ENCODE results near the gene PPP5C. TPM values are rescaled to one million over a fixed set of nuclear protein-coding genes. Genes with fewer than 3 reads are reported as not detected.

The PPP5C gene
- total RNA-seq, 5 donors from 2014 or later (not counting 1 experiment from before 2014, with no cell fraction given): 40.3 to 59.7 (median 42.8) TPM

DNA sequence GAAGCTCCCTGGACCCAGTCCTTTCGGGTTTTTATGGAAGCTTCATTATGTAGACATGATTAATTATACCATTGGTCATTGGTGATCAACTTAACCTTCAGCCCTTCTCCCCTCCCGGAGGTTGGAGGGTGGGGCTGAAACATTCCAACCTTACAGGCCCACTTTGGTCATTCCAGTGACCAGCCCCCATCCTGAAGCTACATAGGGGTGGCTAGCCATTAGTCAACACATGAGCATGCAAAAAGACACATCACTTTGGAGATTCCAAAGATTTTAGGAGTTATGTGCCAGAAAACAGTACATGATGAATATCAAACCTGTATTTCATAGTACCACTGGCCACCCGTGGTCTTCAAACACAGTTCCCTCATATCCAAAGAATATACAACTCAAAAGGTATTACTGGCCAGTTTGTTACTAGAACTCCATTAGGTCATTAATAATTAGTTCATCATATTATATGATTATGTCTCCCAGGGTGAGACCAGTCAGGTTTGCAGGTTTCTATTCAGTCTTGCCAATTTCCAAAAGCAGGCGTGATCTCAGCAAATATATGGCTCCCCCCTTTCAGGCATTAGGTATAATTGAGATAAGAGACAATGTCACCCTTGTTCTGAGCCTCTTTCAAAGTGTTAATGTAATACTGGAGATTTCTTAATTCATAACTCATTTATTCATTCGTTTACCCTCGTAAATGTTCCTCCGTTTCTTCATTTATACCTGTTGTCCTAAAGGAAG lies 11.1 kb downstream of the PPP5C start:
- H3K9me3 Mint-ChIP-seq: no peaks in the 10 kb centered on the region
- H3K27me3 Mint-ChIP-seq: no peaks in the 10 kb centered on the region
- ChIA-PET POLR2A (no interaction called here), CTCF (no interaction called here)
- peaks cover 23% of the 10 kb centered on the region for H3K36me3 Mint-ChIP-seq
- no peak overlapping the region for H3K27ac ChIP-seq (ENCODE audit: low read length)
- no peak overlapping the region for H3K4me3 Mint-ChIP-seq
- no peaks in the 10 kb centered on the region for H3K27me3 ChIP-seq (replicated peaks in 1 of 2; ENCODE audit: control insufficient read depth in 2 of 2, extremely low read depth in 1 of 2, insufficient read depth in 2 of 2, low read length in 1 of 2)
- DNase-seq (no peak), ATAC-seq (replicated peaks in 1 of 4) (no peak)
- H3K4me1 ChIP-seq (ENCODE audit: control insufficient read depth in 1 of 2, extremely low read depth in 1 of 2, insufficient read depth in 2 of 2, low read length in 2 of 2): peaks cover 8 to 44% of the 10 kb centered on the region in 2 experiments
- H3K36me3 ChIP-seq (ENCODE audit: control insufficient read depth in 2 of 2, extremely low read depth in 1 of 2, insufficient read depth in 1 of 2, low read length in 1 of 2): peaks cover 8 to 33% of the 10 kb centered on the region in 2 donors
- no CpG with 5 or more reads among the region's 7 CpGs for WGBS (ENCODE audit: insufficient coverage)
- no peak overlapping the region for H3K4me3 ChIP-seq (ENCODE audit: control insufficient read depth in 1 of 2, extremely low read depth in 1 of 2, low read length in 1 of 2)
- H3K9me3 ChIP-seq: no peaks in the 10 kb centered on the region
- H3K27ac Mint-ChIP-seq: no peak overlapping the region
- H3K4me1 Mint-ChIP-seq: peaks cover 48 to 64% (median 52%) of the 10 kb centered on the region in 3 donors

DNA sequence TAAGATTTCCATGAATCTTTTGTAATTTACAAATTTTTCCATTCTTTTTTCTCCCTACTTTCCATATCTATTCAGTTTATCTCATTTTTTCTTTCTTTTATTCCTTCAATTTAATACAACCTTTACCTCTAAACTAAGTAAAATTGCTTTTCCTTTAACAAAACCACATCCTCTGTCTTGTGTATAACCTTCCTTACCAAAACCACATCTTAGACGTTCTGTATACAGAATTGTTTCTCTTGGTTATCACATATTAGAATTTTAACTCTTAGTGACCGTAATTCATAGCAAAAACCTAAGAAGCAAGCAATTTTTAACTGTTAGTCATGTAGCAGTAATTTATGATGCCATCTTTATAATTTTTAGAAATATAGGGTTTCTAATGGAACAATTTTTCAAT lies 15.0 kb downstream of the PPP5C start:
- H3K9me3 ChIP-seq: no peaks in the 10 kb centered on the region
- H3K27me3 ChIP-seq (replicated peaks in 1 of 2; ENCODE audit: control insufficient read depth in 2 of 2, extremely low read depth in 1 of 2, insufficient read depth in 2 of 2, low read length in 1 of 2): no peaks in the 10 kb centered on the region
- ATAC-seq (replicated peaks in 1 of 4): peak; percentile 64 to 95 (median 82)
- peak in 1 of 35 experiments; percentile 62 for DNase-seq
- ChIA-PET POLR2A (interaction anchor here in 1 of 2 donors (0.7 kb wide), 1 partner anchor 1744 kb away, joined by 4 read pairs; no protein-coding TSS in a partner anchor), CTCF (interaction anchor here in 1 of 2 donors (0.6 kb wide), 1 partner anchor 168 kb away, joined by 3 read pairs; no protein-coding TSS in a partner anchor)
- H3K27ac ChIP-seq (ENCODE audit: low read length): no peak overlapping the region
- Mint-ChIP-seq H3K27ac (peak overlapping the region in 1 of 2 donors; percentile 24), H3K9me3 (no peaks in the 10 kb centered on the region), H3K4me1 (peaks cover 44 to 64% (median 45%) of the 10 kb centered on the region in 3 donors), H3K27me3 (no peaks in the 10 kb centered on the region), H3K36me3 (peaks cover 24% of the 10 kb centered on the region), H3K4me3 (peak overlapping the region; percentile 66 to 73 (median 73))
- H3K4me3 ChIP-seq (ENCODE audit: control insufficient read depth in 1 of 2, extremely low read depth in 1 of 2, low read length in 1 of 2): peak overlapping the region; percentile 2 to 9
- peaks cover 0 to 35% of the 10 kb centered on the region in 2 donors for H3K36me3 ChIP-seq (ENCODE audit: control insufficient read depth in 2 of 2, extremely low read depth in 1 of 2, insufficient read depth in 1 of 2, low read length in 1 of 2)
- H3K4me1 ChIP-seq (ENCODE audit: control insufficient read depth in 1 of 2, extremely low read depth in 1 of 2, insufficient read depth in 2 of 2, low read length in 2 of 2): peaks cover 9 to 20% of the 10 kb centered on the region in 2 experiments
- WGBS (ENCODE audit: insufficient coverage): no CpG with 5 or more reads among the region's 2 CpGs

DNA sequence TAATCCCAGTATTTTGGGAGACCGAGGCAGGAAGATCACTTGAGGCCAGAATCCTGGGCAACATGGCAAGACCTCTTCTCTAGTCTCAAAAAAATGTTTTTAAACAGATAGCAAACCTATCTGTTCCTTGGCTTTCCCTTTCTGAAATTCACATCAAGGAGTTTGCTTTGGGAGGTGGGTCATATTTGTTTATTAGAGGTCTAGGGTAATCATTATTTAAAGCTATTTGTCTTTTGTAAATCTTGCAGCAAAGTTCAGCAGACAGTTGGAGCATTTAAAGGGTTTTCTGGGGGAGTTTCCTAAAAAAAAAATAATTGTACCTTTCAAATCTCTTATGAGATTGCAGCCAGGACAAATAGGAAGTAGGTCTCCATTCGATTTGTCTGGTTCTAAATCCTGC lies 17.5 kb downstream of the PPP5C start:
- peaks cover 0 to 43% of the 10 kb centered on the region in 2 donors for H3K36me3 ChIP-seq (ENCODE audit: control insufficient read depth in 2 of 2, extremely low read depth in 1 of 2, insufficient read depth in 1 of 2, low read length in 1 of 2)
- H3K27ac Mint-ChIP-seq: no peak overlapping the region
- H3K4me3 ChIP-seq (ENCODE audit: control insufficient read depth in 1 of 2, extremely low read depth in 1 of 2, low read length in 1 of 2): no peak overlapping the region
- H3K9me3 Mint-ChIP-seq: no peaks in the 10 kb centered on the region
- no peaks in the 10 kb centered on the region for H3K27me3 ChIP-seq (replicated peaks in 1 of 2; ENCODE audit: control insufficient read depth in 2 of 2, extremely low read depth in 1 of 2, insufficient read depth in 2 of 2, low read length in 1 of 2)
- ATAC-seq (replicated peaks in 1 of 4): no peak
- no peaks in the 10 kb centered on the region for H3K9me3 ChIP-seq
- H3K4me1 Mint-ChIP-seq: peaks cover 29 to 51% (median 29%) of the 10 kb centered on the region in 3 donors
- DNase-seq: no peak
- H3K4me3 Mint-ChIP-seq: no peak overlapping the region
- H3K27me3 Mint-ChIP-seq: no peaks in the 10 kb centered on the region
- POLR2A ChIA-PET: no interaction called here
- CTCF ChIA-PET: no interaction called here
- WGBS (ENCODE audit: insufficient coverage): no CpG with 5 or more reads among the region's 2 CpGs
- peaks cover 9 to 26% of the 10 kb centered on the region in 2 experiments for H3K4me1 ChIP-seq (ENCODE audit: control insufficient read depth in 1 of 2, extremely low read depth in 1 of 2, insufficient read depth in 2 of 2, low read length in 2 of 2)
- H3K27ac ChIP-seq (ENCODE audit: low read length): no peak overlapping the region
- peaks cover 16% of the 10 kb centered on the region for H3K36me3 Mint-ChIP-seq

DNA sequence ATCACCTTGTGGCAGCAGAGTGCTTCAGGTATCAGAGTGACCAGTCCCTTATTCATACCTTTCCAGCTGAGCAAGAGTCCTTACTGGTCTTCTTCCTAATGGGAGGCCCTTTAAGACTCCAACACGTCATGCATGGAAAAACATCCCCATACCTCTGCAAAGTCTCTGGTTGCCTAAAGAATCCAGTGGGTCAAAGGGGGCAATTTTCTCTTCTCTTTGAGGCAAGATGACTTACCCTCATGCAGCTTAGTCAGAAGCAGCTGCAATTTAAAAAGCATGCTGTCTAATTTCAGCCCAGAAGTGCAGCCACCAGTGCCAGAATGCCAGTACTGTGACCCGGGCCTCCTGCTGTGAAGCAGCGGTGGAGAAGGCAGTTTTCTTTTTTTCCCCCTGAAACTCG lies 18.7 kb downstream of the PPP5C start:
- Histone ChIP-seq H3K9me3 (no peaks in the 10 kb centered on the region), H3K4me1 (ENCODE audit: control insufficient read depth in 1 of 2, extremely low read depth in 1 of 2, insufficient read depth in 2 of 2, low read length in 2 of 2) (peaks cover 9 to 26% of the 10 kb centered on the region in 2 experiments), H3K4me3 (ENCODE audit: control insufficient read depth in 1 of 2, extremely low read depth in 1 of 2, low read length in 1 of 2) (no peak overlapping the region), H3K27me3 (replicated peaks in 1 of 2; ENCODE audit: control insufficient read depth in 2 of 2, extremely low read depth in 1 of 2, insufficient read depth in 2 of 2, low read length in 1 of 2) (no peaks in the 10 kb centered on the region), H3K27ac (ENCODE audit: low read length) (no peak overlapping the region), H3K36me3 (ENCODE audit: control insufficient read depth in 2 of 2, extremely low read depth in 1 of 2, insufficient read depth in 1 of 2, low read length in 1 of 2) (peaks cover 0 to 40% of the 10 kb centered on the region in 2 donors)
- ATAC-seq (replicated peaks in 1 of 4) (no peak), DNase-seq (no peak)
- ChIA-PET CTCF (no interaction called here), POLR2A (no interaction called here)
- Mint-ChIP-seq H3K9me3 (no peaks in the 10 kb centered on the region), H3K4me1 (peaks cover 25 to 46% (median 26%) of the 10 kb centered on the region in 3 donors), H3K27me3 (no peaks in the 10 kb centered on the region), H3K36me3 (peaks cover 16% of the 10 kb centered on the region), H3K27ac (no peak overlapping the region), H3K4me3 (no peak overlapping the region)
- 80% methylated on average over 1 of the region's 4 CpGs for whole genome bisulfite sequencing (ENCODE audit: insufficient coverage)

DNA sequence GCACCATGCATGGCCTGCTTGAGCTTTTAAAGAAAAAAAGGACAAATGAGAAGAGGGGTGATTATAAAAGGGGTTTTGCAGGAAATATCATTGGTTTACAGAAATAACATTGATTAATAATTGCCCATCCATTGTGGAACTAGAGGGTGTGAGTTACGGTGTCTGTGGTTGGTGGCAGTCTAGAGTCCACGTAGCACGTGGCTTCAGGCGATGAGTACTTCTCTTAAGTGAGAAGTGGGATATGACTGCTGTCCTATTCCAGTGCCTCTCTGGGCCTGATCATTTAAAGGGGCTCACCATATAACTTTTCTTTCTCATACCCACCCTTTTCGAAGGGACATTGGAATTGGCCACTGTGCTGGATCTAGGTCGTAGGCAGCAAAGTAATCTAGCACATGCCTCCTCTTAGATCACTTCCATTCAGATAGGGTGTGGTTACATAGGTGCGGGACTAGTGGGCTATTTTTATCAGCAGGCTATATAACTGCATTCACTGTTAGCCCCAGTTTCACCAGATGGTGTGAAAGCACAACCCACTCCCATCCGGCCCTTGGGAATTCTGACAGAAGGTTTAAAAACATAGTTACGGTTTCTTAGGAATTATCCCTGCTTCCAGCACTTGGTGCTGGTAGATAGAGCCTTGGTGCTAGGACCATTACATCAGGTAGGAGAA lies 19.9 kb downstream of the PPP5C start:
- CTCF ChIA-PET: no interaction called here
- H3K4me3 Mint-ChIP-seq: no peak overlapping the region
- H3K27me3 Mint-ChIP-seq: no peaks in the 10 kb centered on the region
- peaks cover 0 to 40% of the 10 kb centered on the region in 2 donors for H3K36me3 ChIP-seq (ENCODE audit: control insufficient read depth in 2 of 2, extremely low read depth in 1 of 2, insufficient read depth in 1 of 2, low read length in 1 of 2)
- no peaks in the 10 kb centered on the region for H3K9me3 ChIP-seq
- H3K4me1 ChIP-seq (ENCODE audit: control insufficient read depth in 1 of 2, extremely low read depth in 1 of 2, insufficient read depth in 2 of 2, low read length in 2 of 2): peaks cover 7 to 26% of the 10 kb centered on the region in 2 experiments
- no peak overlapping the region for H3K4me3 ChIP-seq (ENCODE audit: control insufficient read depth in 1 of 2, extremely low read depth in 1 of 2, low read length in 1 of 2)
- ATAC-seq (replicated peaks in 1 of 4) (no peak), DNase-seq (peak in 1 of 35 experiments; percentile 8)
- H3K27ac Mint-ChIP-seq: no peak overlapping the region
- no peaks in the 10 kb centered on the region for H3K27me3 ChIP-seq (replicated peaks in 1 of 2; ENCODE audit: control insufficient read depth in 2 of 2, extremely low read depth in 1 of 2, insufficient read depth in 2 of 2, low read length in 1 of 2)
- H3K9me3 Mint-ChIP-seq: no peaks in the 10 kb centered on the region
- H3K27ac ChIP-seq (ENCODE audit: low read length): no peak overlapping the region
- WGBS (ENCODE audit: insufficient coverage): 50% methylated on average over 2 of the region's 9 CpGs
- H3K36me3 Mint-ChIP-seq: peaks cover 20% of the 10 kb centered on the region
- POLR2A ChIA-PET: no interaction called here
- peaks cover 29 to 48% (median 29%) of the 10 kb centered on the region in 3 donors for H3K4me1 Mint-ChIP-seq

DNA sequence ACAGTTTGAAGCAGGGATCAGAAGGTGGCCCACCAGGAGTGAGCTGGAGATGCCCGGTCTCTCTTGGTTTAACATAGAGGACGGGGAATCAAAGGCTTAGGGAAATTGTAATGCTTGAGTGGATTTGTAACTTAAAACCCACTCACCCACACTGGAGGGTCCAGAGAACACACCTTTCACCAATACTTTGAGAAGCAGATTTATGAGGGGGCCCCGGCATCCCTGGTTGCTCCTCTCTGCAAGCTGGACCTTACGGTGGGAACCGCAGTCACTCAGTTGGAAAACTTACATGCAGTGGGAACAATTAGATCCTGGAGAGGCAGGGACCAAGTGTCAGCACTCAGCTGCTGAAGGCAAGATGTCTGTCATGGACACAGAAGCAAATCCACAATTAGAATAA lies 20.5 kb downstream of the PPP5C start:
- CTCF ChIA-PET: no interaction called here
- H3K36me3 Mint-ChIP-seq: peaks cover 20% of the 10 kb centered on the region

More for the DNA sequence above, 20.5 kb downstream of the PPP5C start:
- Histone ChIP-seq H3K27ac (ENCODE audit: low read length) (no peak overlapping the region), H3K4me3 (ENCODE audit: control insufficient read depth in 1 of 2, extremely low read depth in 1 of 2, low read length in 1 of 2) (no peak overlapping the region), H3K27me3 (replicated peaks in 1 of 2; ENCODE audit: control insufficient read depth in 2 of 2, extremely low read depth in 1 of 2, insufficient read depth in 2 of 2, low read length in 1 of 2) (no peaks in the 10 kb centered on the region), H3K9me3 (no peaks in the 10 kb centered on the region), H3K36me3 (ENCODE audit: control insufficient read depth in 2 of 2, extremely low read depth in 1 of 2, insufficient read depth in 1 of 2, low read length in 1 of 2) (peaks cover 0 to 41% of the 10 kb centered on the region in 2 donors), H3K4me1 (ENCODE audit: control insufficient read depth in 1 of 2, extremely low read depth in 1 of 2, insufficient read depth in 2 of 2, low read length in 2 of 2) (peaks cover 2 to 28% of the 10 kb centered on the region in 2 experiments)
- POLR2A ChIA-PET: no interaction called here
- H3K27me3 Mint-ChIP-seq: no peaks in the 10 kb centered on the region
- DNase-seq: no peak
- 100% methylated on average over 3 of the region's 5 CpGs for WGBS (ENCODE audit: insufficient coverage)
- H3K4me1 Mint-ChIP-seq: peaks cover 30 to 49% (median 32%) of the 10 kb centered on the region in 3 donors
- ATAC-seq (replicated peaks in 1 of 4): no peak
- no peak overlapping the region for H3K4me3 Mint-ChIP-seq
- no peak overlapping the region for H3K27ac Mint-ChIP-seq
- H3K9me3 Mint-ChIP-seq: no peaks in the 10 kb centered on the region

Measured in T-cell (primary cell).